ENCODE results near the gene SMC1B.

Gene SMC1B

GRCh38 chr22:45454275-45454674 lies 40.9 kb upstream of the SMC1B start:
- no peaks in the 10 kb centered on the region for H3K36me3 ChIP-seq (ENCODE audit: control insufficient read depth in 1 of 2, insufficient read depth in 2 of 2, low read length in 2 of 2)
- H3K9ac ChIP-seq (ENCODE audit: low read length): no peak overlapping the region
- peaks cover 11 to 24% of the 10 kb centered on the region in 2 experiments for H3K4me1 ChIP-seq (ENCODE audit: control insufficient read depth in 1 of 2, insufficient read depth in 2 of 2, low read length in 2 of 2)
- H2BK12ac ChIP-seq (ENCODE audit: low read length): peak overlapping the region; percentile 90
- peak overlapping the region; percentile 66 for H4K91ac ChIP-seq (ENCODE audit: low read depth, low read length)
- peak overlapping the region; percentile 74 for H3K14ac ChIP-seq (ENCODE audit: low read length)
- H4K8ac ChIP-seq (ENCODE audit: low read depth, low read length): no peak overlapping the region
- H3K4me2 ChIP-seq (ENCODE audit: low read length): no peak overlapping the region
- no peak overlapping the region for H2AFZ ChIP-seq (ENCODE audit: insufficient read depth, low read length, poor library complexity)
- H2BK5ac ChIP-seq (ENCODE audit: low read depth, low read length, poor library complexity): peak overlapping the region; percentile 25
- no peaks in the 10 kb centered on the region for H3K9me3 ChIP-seq (ENCODE audit: insufficient read depth, low read depth, low read length)
- H3K18ac ChIP-seq (ENCODE audit: low read length): peak overlapping the region; percentile 57
- peaks cover 35% of the 10 kb centered on the region for H3K79me1 ChIP-seq (ENCODE audit: low read length)
- no peak overlapping the region for H3K27ac ChIP-seq (ENCODE audit: low read depth, low read length)
- peak overlapping the region; percentile 49 for H2AK5ac ChIP-seq (ENCODE audit: low read length)
- no peak for DNase-seq
- peak overlapping the region; percentile 19 for H3K4ac ChIP-seq (ENCODE audit: low read depth, low read length)
- H3K23ac ChIP-seq (ENCODE audit: low read length): no peak overlapping the region
- H3K79me2 ChIP-seq (ENCODE audit: control insufficient read depth, insufficient read depth, low read length, poor library complexity): no peaks in the 10 kb centered on the region
- H3K27me3 ChIP-seq (ENCODE audit: insufficient read depth, low read length): no peaks in the 10 kb centered on the region
- no peak overlapping the region for H4K12ac ChIP-seq (ENCODE audit: low read depth, low read length)
- no CpG with 5 or more reads among the region's 4 CpGs for WGBS (ENCODE audit: extremely low coverage, insufficient coverage, insufficient read length)
- H3K4me3 ChIP-seq (ENCODE audit: low read depth, low read length): no peak overlapping the region
- peak overlapping the region; percentile 74 for H2BK120ac ChIP-seq (ENCODE audit: insufficient read depth, low read length, poor library complexity)

- H3K79me1 ChIP-seq (ENCODE audit: low read length): peaks cover 35% of the 10 kb centered on the region
- H4K91ac ChIP-seq (ENCODE audit: low read depth, low read length): peak overlapping the region; percentile 66
- no peak overlapping the region for H3K23ac ChIP-seq (ENCODE audit: low read length)
- no peak for DNase-seq
- H3K9ac ChIP-seq (ENCODE audit: low read length): no peak overlapping the region
- no peak overlapping the region for H3K18ac ChIP-seq (ENCODE audit: low read length)
- no peak overlapping the region for H4K12ac ChIP-seq (ENCODE audit: low read depth, low read length)
- H2AK5ac ChIP-seq (ENCODE audit: low read length): peak overlapping the region; percentile 26
- peak overlapping the region; percentile 74 for H2BK120ac ChIP-seq (ENCODE audit: insufficient read depth, low read length, poor library complexity)
- H3K4me1 ChIP-seq (ENCODE audit: control insufficient read depth in 1 of 2, insufficient read depth in 2 of 2, low read length in 2 of 2): peaks cover 11 to 24% of the 10 kb centered on the region in 2 experiments
- H3K27me3 ChIP-seq (ENCODE audit: insufficient read depth, low read length): no peaks in the 10 kb centered on the region
- H4K8ac ChIP-seq (ENCODE audit: low read depth, low read length): peak overlapping the region; percentile 34
- whole genome bisulfite sequencing (ENCODE audit: extremely low coverage, insufficient coverage, insufficient read length): no CpG with 5 or more reads among the region's 6 CpGs
- no peak overlapping the region for H2AFZ ChIP-seq (ENCODE audit: insufficient read depth, low read length, poor library complexity)
- H2BK5ac ChIP-seq (ENCODE audit: low read depth, low read length, poor library complexity): no peak overlapping the region
- H3K4ac ChIP-seq (ENCODE audit: low read depth, low read length): peak overlapping the region; percentile 4
- no peaks in the 10 kb centered on the region for H3K79me2 ChIP-seq (ENCODE audit: control insufficient read depth, insufficient read depth, low read length, poor library complexity)
- H3K4me3 ChIP-seq (ENCODE audit: low read depth, low read length): no peak overlapping the region
- no peaks in the 10 kb centered on the region for H3K9me3 ChIP-seq (ENCODE audit: insufficient read depth, low read depth, low read length)
- no peak overlapping the region for H3K4me2 ChIP-seq (ENCODE audit: low read length)
- H2BK12ac ChIP-seq (ENCODE audit: low read length): peak overlapping the region; percentile 90
- H3K27ac ChIP-seq (ENCODE audit: low read depth, low read length): no peak overlapping the region
- H3K14ac ChIP-seq (ENCODE audit: low read length): no peak overlapping the region
- H3K36me3 ChIP-seq (ENCODE audit: control insufficient read depth in 1 of 2, insufficient read depth in 2 of 2, low read length in 2 of 2): no peaks in the 10 kb centered on the region
Observed at GRCh38 chr22:45453764-45454163, 40.4 kb upstream of the SMC1B start.

GRCh38 chr22:45452565-45453379 lies 39.4 kb upstream of the SMC1B start:
- WGBS (ENCODE audit: extremely low coverage, insufficient coverage, insufficient read length): no CpG with 5 or more reads among the region's 8 CpGs
- peak; percentile 58 to 70 for DNase-seq
- peak overlapping the region; percentile 45 for H2BK12ac ChIP-seq (ENCODE audit: low read length)

GRCh38 chr22:45451972-45452371 lies 38.6 kb upstream of the SMC1B start:
- no peak overlapping the region for H3K4me2 ChIP-seq (ENCODE audit: low read length)
- H3K4me3 ChIP-seq (ENCODE audit: low read depth, low read length): no peak overlapping the region
- H3K14ac ChIP-seq (ENCODE audit: low read length): peak overlapping the region; percentile 38
- no peak overlapping the region for H2BK5ac ChIP-seq (ENCODE audit: low read depth, low read length, poor library complexity)
- peak overlapping the region; percentile 59 for H2BK120ac ChIP-seq (ENCODE audit: insufficient read depth, low read length, poor library complexity)
- no peak overlapping the region for H3K23ac ChIP-seq (ENCODE audit: low read length)
- H3K36me3 ChIP-seq (ENCODE audit: control insufficient read depth in 1 of 2, insufficient read depth in 2 of 2, low read length in 2 of 2): no peaks in the 10 kb centered on the region
- no peak overlapping the region for H4K12ac ChIP-seq (ENCODE audit: low read depth, low read length)
- peak overlapping the region; percentile 38 for H3K4ac ChIP-seq (ENCODE audit: low read depth, low read length)
- peak overlapping the region; percentile 32 for H3K18ac ChIP-seq (ENCODE audit: low read length)
- H4K8ac ChIP-seq (ENCODE audit: low read depth, low read length): no peak overlapping the region
- H4K91ac ChIP-seq (ENCODE audit: low read depth, low read length): peak overlapping the region; percentile 64
- no peak overlapping the region for H3K27ac ChIP-seq (ENCODE audit: low read depth, low read length)
- no CpG with 5 or more reads among the region's 6 CpGs for WGBS (ENCODE audit: extremely low coverage, insufficient coverage, insufficient read length)
- DNase-seq: no peak
- no peak overlapping the region for H2AFZ ChIP-seq (ENCODE audit: insufficient read depth, low read length, poor library complexity)
- H3K79me1 ChIP-seq (ENCODE audit: low read length): peaks cover 45% of the 10 kb centered on the region
- peaks cover 1% of the 10 kb centered on the region for H3K9me3 ChIP-seq (ENCODE audit: insufficient read depth, low read depth, low read length)
- peak overlapping the region; percentile 72 for H2AK5ac ChIP-seq (ENCODE audit: low read length)
- H3K9ac ChIP-seq (ENCODE audit: low read length): no peak overlapping the region
- H3K27me3 ChIP-seq (ENCODE audit: insufficient read depth, low read length): no peaks in the 10 kb centered on the region
- H3K4me1 ChIP-seq (ENCODE audit: control insufficient read depth in 1 of 2, insufficient read depth in 2 of 2, low read length in 2 of 2): peaks cover 18 to 30% of the 10 kb centered on the region in 2 experiments
- peak overlapping the region; percentile 80 for H2BK12ac ChIP-seq (ENCODE audit: low read length)
- peaks cover 3% of the 10 kb centered on the region for H3K79me2 ChIP-seq (ENCODE audit: control insufficient read depth, insufficient read depth, low read length, poor library complexity)

More at GRCh38 chr22:45452565-45453379, 39.4 kb upstream of the SMC1B start:
- Histone ChIP-seq H4K8ac (ENCODE audit: low read depth, low read length) (no peak overlapping the region), H3K18ac (ENCODE audit: low read length) (peak overlapping the region; percentile 44), H3K4me1 (ENCODE audit: control insufficient read depth in 1 of 2, insufficient read depth in 2 of 2, low read length in 2 of 2) (peaks cover 18 to 30% of the 10 kb centered on the region in 2 experiments), H3K9ac (ENCODE audit: low read length) (no peak overlapping the region), H3K79me1 (ENCODE audit: low read length) (peaks cover 44% of the 10 kb centered on the region), H2BK5ac (ENCODE audit: low read depth, low read length, poor library complexity) (no peak overlapping the region), H3K79me2 (ENCODE audit: control insufficient read depth, insufficient read depth, low read length, poor library complexity) (peaks cover 3% of the 10 kb centered on the region), H3K4me2 (ENCODE audit: low read length) (no peak overlapping the region), H3K9me3 (ENCODE audit: insufficient read depth, low read depth, low read length) (peaks cover 1% of the 10 kb centered on the region), H3K23ac (ENCODE audit: low read length) (no peak overlapping the region), H4K91ac (ENCODE audit: low read depth, low read length) (peak overlapping the region; percentile 33), H3K27ac (ENCODE audit: low read depth, low read length) (no peak overlapping the region), H3K14ac (ENCODE audit: low read length) (peak overlapping the region; percentile 19), H4K12ac (ENCODE audit: low read depth, low read length) (no peak overlapping the region), H3K4me3 (ENCODE audit: low read depth, low read length) (no peak overlapping the region), H3K27me3 (ENCODE audit: insufficient read depth, low read length) (no peaks in the 10 kb centered on the region), H3K36me3 (ENCODE audit: control insufficient read depth in 1 of 2, insufficient read depth in 2 of 2, low read length in 2 of 2) (no peaks in the 10 kb centered on the region), H2AFZ (ENCODE audit: insufficient read depth, low read length, poor library complexity) (no peak overlapping the region), H3K4ac (ENCODE audit: low read depth, low read length) (no peak overlapping the region), H2AK5ac (ENCODE audit: low read length) (peak overlapping the region; percentile 75), H2BK120ac (ENCODE audit: insufficient read depth, low read length, poor library complexity) (no peak overlapping the region)

All from trophoblast cell (in vitro differentiated cells and primary cell).